GM18907 (cell line): ENCODE results near the gene TSPAN11.
"Not testable (repeated sequence)": the region's sequence is repeated elsewhere in the genome, so short reads cannot be mapped to it uniquely, and the experiment has no call there.

Experiments used
- ATAC-seq: cut with Tn5 transposase; IDR thresholded peaks from one replicate; pipeline ENCODE4 v1.9.1; 2021; ENCODE audit warnings: mild to moderate bottlenecking, moderate library complexity; ENCODE audit not compliant: unreplicated experiment

TSPAN11 gene, protein sequence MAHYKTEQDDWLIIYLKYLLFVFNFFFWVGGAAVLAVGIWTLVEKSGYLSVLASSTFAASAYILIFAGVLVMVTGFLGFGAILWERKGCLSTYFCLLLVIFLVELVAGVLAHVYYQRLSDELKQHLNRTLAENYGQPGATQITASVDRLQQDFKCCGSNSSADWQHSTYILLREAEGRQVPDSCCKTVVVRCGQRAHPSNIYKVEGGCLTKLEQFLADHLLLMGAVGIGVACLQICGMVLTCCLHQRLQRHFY

DNA sequence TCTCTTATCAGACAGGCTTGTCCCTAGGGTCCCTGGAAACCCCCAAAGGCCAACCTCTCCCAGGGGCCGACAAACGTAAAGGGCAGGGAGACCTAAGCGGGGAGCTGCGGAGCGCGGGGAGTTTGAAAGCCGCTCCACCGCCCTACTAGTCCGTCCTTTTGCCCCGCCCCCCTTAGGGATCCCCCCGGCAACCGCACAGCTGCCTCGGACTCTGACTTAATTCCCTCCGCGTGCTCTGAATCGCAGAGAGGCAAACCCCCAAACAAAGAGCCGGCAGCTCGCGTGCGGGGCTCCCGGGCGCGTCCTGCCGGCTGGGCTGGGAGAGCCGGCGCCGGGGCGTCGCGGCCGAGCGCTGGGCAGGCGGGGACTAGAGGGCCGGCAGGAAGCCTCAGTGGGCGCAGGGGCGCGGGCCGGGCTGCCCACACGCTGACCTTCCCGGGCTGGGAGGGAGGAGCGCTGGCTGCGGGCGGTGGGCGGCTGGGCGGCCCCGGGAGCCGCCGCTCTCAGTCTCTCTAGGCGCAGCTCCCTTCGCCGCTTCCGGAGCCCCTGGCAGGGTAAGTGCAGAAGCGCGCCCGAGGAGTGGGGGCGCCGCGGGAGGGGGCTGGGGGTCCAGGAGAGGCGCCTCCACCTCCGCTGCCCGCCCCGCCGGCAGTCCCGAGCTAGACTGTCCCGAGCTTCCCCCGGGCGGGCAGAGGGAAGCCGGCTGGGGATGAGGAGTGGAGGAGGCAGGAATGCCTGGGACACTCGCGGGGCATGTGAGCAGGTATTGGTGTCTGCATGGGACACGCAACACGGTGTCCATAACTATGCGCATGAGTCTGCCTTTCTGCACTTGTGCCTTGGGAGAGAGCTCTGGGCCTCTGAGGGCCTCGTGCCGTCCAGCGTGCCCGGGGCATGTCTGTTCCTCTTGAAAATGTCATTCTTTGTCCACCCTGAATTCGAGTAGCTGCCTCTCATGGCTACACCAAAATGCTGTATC, at the start of gene TSPAN11:
TSPAN11 (plus strand) TSS at position 506 of the 979 bp plus-strand sequence. CDS start 27,244 bp downstream, outside the sequence.
- ATAC-seq, result no peak

DNA sequence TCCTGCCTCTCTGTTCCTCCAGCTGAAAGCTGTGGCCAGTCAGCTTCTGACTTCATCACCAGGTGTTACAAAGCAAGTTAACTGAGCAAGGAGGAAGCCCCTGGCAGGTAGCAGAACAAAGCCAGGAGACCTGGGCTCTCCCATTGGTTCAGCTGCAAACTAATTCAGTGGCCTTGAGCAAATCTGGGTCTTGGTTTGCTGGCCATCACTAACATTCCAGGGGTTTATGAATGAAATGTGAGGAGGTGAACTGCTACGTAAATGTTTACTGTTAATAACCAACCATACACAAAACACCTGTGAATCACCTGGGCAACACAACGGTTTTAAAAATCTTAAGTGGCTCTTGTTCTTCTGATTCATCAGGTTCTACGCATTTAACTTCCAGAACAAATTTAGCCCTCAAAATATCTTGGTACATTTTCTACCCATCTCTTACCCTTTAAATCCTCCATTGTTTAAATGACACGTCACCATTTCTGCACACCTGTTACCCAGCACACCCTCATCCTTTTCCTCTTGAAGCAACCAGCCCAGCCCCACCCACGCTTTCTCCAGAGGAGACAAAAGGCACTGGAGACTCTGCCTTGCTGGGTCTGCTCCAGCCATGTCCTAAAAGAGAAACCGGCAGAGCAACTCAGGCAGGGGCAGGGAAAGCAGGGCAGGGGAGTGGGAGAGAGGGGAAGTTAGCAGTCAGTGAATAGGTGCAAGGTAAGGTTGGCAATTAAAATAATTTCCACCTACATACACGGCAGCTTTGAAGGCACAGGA, 49.3 kb upstream of the TSPAN11 start:
- no peak for ATAC-seq

DNA sequence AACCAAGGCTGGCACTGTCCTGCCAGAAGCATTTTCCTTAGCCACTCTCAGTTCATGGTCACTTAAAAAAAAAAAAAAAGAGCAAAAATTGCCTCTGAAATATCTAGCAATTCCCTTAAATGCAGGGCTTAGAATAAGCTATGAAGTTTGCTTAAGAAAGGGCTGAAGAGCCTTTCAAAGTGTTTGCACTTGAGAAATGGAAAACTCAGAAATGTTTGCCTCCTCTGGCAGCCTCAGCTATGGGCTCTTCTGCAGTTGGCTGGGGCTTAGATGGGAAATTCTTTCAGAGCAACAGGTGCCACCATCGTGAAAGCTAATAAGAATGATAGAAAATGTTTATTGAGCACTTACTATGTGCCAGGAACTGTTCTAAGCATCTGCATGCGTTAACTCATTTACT, 48.5 kb upstream of the TSPAN11 start:
- ATAC-seq, result no peak

DNA sequence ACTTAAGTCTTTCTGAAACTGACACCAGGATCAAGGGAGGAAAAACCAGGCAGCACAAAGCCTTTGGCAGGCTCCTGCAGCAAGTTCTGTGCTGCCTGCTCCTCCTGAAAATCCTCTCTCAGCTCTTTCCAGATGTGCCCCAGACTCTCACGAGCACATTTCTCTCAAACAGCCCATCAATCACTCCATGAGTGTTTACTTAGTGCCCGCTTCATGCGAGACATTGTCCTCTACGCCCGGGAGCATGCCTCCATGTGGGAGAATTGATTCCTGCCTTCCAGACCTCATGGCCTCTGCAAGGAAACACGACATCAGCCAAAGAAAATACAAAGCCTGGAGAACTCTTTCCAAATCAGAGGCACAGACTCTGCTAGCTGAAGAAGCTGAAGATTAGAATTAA, 46.5 kb upstream of the TSPAN11 start:
- ATAC-seq, result no peak

DNA sequence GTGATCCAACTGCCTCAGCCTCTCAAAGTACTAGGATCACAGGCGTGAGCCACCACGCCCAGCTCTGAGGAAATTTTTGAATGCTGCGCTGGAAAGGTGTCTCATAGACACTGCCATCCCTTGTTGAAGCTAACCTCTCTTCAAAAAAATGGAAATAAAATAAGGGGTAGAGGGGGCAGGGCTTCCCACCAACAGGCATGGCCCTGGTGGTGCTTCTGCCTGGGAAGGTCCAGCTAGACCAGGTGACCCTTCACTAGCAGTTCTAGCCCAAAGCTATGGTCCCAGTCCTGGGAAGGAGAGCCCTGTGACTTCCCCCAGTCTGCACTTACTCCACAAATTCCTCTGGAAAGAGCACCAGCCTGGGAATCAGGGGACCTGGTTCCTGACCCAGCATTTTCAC, 45.7 kb upstream of the TSPAN11 start:
- no peak for ATAC-seq

DNA sequence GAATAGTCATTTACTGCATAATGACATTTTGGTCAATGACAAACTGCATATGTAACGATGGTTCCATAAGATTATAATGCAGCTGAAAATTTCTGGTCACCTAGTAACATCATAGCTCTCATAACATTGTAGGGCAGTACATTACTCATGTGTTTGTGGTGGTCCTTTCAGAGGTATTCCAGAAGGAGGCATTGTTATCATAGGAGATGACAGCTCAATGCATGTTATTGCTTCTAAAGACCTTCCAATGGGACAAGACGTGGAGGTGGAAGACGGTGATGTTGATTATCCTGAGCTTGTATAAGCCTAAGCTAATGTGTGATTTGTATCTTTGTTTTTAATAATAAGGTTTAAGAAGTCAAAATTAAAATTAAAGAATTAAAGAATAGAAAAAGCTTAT, 43.8 kb upstream of the TSPAN11 start:
- no peak for ATAC-seq

DNA sequence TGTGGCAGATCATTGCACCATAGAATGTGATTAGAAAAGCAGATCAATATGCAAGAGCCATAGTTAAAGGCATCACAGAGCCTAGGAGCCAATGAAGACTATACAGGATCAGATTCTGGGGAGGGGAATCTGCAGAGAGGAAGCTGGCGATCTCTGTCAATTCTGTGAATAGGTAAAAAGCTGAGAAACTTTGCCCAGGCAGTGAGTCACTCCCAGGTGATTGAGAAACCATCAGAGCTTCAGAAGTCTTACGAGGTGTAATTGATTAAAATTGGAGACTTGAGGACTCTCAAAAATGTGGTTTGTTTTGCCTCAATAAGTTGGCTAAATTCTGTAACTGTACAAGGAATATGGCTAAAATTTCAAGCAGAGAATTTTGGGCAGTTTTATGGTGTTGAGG, 41.7 kb upstream of the TSPAN11 start:
- no peak for ATAC-seq

DNA sequence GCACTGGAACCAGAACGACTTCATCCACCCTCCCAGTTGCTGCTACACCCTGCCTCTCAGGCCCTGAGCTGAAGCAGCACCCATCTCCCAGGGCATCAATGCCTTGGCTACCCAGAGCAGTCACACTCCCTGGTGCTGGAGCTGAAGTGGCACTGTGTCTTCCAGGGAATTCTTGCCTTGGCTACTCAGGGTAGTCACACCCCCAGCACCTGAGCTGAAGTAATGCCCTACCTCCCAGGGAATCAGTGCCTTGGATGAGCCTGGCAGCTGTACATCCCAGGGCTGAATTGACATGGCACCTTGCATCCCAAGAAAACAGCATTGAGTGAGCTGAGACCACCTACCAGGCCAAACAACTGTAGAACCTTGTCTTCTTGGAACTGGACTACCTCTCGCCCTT, 41.2 kb upstream of the TSPAN11 start:
- ATAC-seq, result no peak

DNA sequence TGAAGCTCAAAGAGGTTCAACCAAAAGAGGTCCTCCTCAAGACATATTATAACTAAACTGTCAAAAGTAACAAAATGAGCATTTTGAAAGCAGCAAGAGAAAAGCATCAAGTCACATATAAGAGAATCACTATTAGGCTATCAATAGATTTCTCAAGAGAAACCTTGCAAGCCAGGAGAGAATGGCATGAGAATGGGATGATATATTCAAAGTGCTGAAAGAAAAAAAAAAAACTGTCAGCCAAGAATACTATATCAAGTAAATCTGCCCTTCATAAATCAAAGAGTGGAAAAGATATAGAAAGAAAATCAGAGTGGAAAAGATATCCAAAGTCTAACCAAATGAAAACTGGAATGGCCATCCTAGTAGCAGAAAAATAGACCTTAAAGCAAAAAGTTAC, 39.3 kb upstream of the TSPAN11 start:
- ATAC-seq, result no peak

DNA sequence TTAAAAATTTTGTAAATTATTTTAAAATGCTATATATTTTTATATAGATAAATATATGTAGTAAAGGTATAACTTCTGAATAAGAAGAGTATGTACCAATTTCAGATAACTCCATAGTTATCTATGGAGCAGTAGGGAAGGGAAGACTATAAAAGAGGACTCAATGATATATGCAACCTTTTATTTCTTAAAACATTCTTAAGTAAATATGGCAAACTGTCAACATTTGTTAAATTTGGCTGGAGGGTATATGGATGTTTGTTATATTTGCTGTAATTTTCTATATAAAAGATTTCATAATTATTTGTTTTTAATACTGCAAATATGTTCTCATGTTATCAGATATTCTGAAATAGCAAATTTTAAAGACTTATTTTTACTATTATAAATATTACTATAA, 38.3 kb upstream of the TSPAN11 start:
- no peak for ATAC-seq

DNA sequence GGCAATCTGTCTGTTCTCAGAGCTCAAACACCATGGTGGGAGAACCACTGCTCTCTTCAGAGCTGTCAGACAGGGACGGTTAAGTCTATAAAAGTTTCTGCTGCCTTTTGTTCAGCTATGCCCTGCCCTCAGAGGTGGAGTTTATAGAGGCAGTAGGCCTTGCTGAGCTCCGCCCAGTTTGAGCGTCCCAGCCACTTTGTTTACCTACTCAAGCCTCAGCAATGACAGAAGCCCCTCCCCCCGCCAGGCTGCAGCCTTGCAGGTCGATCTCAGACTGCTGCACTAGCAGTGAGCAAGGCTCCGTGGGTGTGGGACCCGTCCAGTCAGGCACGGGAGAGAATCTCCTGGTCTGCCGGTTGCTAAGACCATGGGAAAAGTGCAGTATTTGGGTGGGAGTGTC, 32.0 kb upstream of the TSPAN11 start:
- not testable (repeated sequence) for ATAC-seq

DNA sequence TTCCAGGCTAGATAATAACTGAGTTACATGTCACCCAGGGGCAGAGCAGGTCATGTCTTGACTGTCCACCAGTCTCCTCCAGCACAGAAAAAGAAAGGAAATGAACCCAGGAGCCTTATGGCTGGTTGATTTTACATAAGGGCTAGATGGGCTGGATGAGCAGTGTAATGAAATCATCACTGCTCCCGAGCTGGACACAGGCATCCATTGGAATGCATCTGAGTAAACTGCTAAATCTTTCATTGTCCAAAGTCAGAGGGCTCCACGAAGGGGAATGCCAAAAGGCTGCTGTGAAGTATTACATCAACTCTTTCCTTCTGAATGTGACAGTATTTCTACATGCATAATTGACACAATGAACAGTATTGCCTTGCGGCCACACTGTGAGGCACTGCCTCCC, 30.1 kb upstream of the TSPAN11 start:
- no peak for ATAC-seq

DNA sequence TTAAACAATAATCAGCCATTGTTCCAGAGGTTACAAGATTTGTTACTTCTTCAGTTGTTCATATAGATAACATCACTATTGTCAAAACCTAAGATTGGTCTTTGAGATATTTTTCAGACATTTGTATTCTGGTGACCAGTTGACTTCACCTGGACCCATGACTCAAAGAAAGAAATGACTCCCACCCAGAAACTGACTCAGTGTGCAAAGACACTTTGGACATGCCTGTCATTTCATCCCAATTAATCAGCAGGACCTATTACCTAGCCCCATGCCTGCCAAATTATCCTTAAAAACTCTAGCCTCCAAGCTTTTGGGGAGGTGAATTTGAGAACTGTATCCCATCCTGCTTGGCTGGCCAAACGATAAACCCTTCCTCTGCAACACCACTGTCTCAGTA, 27.7 kb upstream of the TSPAN11 start:
- ATAC-seq, result no peak

DNA sequence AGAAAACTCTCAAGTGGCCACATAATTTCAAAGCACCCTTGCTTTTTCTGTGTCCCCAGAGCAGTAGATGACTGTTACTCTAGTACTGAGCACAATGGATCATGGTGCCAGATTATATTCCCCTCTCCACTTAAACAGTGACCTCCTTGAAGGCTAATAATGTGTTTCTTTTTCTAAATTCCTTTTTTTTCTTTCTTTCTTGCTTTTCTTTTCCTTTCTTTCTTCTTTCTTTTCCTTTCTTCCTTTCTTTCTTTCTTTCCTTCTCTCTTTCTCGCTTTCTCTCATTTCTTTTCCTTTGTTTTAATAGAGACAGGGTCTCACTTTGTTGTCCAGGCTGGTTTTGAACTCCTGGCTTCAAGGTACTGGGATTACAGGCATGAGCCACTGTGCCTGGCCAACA, 26.2 kb upstream of the TSPAN11 start:
- ATAC-seq, result no peak

DNA sequence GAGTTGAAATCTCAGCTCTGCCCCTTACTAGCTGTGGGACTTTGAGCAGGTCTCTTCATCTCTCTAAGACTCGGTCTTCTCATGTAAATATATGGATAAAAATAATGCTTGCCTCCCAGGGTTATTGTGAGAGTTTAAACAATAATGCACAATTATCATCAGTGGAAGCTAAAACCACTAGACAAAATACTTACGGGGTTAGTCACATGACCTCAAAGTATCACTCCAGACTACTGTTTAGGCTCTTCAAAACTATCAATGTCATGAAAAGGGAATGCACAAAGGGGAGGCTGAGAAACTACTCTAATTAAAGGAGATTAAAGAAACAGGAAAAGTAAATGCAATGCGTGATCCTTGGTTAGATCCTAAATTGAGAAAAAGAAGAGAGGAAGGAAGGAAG, 24.5 kb upstream of the TSPAN11 start:
- ATAC-seq, result no peak

DNA sequence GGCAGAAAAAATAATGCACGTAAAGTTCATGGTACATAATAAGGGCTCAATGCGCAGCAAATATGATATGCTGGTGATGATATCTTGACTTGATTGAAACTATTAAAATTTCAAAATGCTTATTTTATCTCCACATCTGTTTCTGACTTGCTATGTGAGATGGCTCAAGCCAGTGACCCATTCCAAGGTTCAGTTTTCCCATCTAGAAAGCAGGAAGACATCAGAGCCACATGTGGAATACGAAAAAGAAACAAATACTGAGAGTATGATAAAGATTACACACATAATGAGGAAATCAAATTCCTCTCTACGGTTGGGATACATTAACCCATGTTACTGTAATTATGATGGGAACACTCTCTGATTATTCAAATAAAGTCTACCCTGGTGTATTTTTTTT, 24.0 kb upstream of the TSPAN11 start:
- no peak for ATAC-seq

DNA sequence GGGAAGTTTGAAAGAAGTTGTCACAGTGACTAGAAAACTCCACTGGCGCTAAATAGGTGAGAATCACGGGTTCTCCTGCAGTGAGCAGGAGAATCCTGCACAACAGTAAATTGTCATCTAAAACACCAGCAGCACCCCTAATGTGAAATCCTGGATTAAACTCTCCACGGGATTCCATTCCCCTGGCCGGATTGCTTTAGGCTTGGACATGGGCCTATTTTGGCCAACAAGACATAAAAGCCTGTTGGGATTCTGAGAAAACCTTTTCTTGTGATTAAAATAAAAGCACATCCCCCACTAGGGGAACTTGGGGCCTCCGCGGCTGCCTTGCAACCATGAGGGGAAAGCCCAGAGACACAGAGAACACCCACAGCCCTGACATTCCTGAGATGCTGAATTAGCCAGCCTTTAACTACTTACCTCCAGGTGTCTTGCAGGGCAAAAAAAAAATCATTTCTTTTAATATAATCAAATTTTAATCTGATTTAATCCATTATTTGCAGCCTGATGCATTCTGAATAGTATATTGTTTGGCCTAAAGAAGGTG, 21.0 kb upstream of the TSPAN11 start:
- no peak for ATAC-seq

DNA sequence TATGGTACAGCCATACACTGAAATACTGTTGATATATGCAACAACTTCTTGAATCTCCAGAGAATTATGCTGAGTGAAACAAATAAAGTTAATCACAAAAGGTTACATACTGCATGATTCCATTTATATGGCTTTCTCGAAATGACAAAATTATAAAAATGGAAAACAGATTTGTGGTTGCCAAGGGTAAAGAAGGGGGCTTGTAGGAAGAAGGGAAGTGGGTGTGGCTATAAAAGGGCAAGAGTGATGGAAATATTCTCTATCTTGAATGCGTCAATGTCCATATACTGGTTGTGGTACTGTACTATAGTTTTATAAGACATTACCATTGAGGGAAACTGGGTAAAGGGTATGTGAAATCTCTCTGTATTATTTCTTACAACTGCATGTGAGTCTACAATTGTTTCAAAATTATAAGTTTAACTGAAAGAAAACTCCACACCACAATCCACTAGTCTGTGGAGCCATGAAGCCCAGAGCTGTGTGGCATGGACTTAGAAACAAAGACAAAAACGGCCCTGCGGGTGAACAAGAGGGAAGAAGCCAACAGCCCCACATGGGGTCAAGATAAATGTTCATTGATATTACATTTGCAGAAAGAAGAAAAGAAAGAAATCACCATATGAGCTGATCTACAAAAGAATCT, 18.3 kb upstream of the TSPAN11 start:
- no peak for ATAC-seq

DNA sequence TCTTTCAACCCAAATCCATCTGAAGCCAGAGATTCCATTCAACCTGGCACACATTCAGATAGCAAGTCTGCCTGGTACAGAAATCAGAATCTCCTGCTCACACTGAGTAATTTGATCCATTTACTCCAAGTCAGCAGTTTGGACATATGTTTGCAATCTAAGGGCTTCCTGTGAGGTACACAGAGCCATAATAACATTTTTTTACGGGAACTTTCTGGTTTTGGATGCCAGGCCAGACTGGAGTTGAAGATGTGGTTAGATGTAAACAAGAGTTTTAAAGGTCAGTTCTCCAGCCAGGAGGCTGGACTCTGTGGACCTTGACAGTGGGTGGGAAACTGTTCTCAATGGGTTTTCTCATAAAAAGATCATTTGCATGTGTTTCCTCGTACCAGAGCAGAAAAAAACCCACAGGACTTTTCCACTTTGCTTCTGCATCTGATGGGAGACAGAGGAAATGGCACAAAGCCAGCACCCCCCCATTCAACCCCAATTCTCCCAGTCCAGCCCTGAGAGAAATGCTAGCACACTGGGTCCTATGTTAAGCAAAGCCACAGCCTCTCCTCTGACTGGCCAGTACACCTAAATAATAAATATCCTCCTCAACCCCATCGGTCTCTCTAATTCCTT, 17.7 kb upstream of the TSPAN11 start:
- ATAC-seq, result no peak

DNA sequence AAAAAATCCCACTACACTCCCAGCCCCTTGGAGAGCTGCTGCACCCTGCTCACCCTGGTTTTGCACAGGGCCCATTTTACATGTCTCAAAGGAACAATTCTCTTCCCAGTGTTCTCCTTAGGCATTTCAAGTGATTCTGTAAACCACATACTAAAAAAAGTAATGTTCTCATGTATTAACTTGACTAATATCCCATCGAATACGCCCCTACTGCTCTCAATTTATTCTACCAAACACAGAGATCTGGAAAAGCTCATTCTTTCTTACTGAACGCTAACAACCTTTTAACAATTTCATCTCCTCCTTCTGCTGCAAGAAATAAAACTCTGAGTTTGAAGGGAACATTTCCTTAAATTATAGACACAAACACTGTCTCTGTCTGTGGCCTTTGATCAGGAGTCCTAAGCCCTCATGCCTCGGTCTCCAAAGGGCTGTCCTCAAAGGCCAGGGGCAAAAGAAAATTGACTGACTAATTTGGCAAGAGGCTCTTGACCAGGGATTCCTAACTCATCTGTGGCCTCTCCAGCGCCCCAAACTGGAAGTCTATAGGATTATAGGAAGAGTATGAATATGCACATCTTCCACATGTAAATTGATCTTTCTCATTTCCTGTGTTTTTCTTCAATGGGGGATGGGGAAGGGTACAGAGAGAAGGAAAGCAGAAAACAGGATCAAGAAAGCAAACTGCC, 17.1 kb upstream of the TSPAN11 start:
- no peak for ATAC-seq
